LNCaP clone FGC (cell line): Measurements from ENCODE around the gene RTN4R.
A peak's percentile ranks its signal among the peaks of the same experiment; 100 is the strongest.

Experiments
- DNase-seq: peaks from one replicate; pipeline ENCODE4 v3.0.0-alpha.2; 2011; ENCODE audit warnings: low read depth
- H3K4me3 ChIP-seq: 2 replicates; pipeline ENCODE4 v1.5.1; 2011; ENCODE audit warnings: mild to moderate bottlenecking, low read depth, low read length, control low read depth
- CTCF ChIP-seq: IDR thresholded peaks from 2 replicates; pipeline ENCODE4 v1.5.1; 2012; ENCODE audit warnings: mild to moderate bottlenecking; ENCODE audit not compliant: control insufficient read depth, insufficient read depth; ENCODE audit errors: extremely low read depth

The RTN4R gene

GRCh38 chr22:20203142-20203551 lies 65.0 kb downstream of the RTN4R start:
- no peak for DNase-seq
- TF ChIP-seq CTCF: no peak
- H3K4me3 ChIP-seq: no peak overlapping the region

GRCh38 chr22:20201837-20202392 lies 66.2 kb downstream of the RTN4R start:
- H3K4me3 ChIP-seq: no peak overlapping the region
- no peak for DNase-seq
- no peak for TF ChIP-seq CTCF

GRCh38 chr22:20199906-20200305 lies 68.2 kb downstream of the RTN4R start:
- H3K4me3 ChIP-seq: no peak overlapping the region
- no peak for DNase-seq
- no peak for TF ChIP-seq CTCF

- no peak for DNase-seq
- TF ChIP-seq CTCF: no peak
- no peak overlapping the region for H3K4me3 ChIP-seq
Measured at GRCh38 chr22:20199413-20199842, 68.7 kb downstream of the RTN4R start.

- DNase-seq: peak; percentile 82
- no peak for TF ChIP-seq CTCF
- H3K4me3 ChIP-seq: peak overlapping the region; percentile 14; the same call in 1 of the 2 replicates
Measured at GRCh38 chr22:20198557-20199319, 69.4 kb downstream of the RTN4R start.

GRCh38 chr22:20197407-20198030 lies 70.6 kb downstream of the RTN4R start:
- H3K4me3 ChIP-seq: no peak overlapping the region
- TF ChIP-seq CTCF: no peak
- DNase-seq: no peak
